Measurements from ENCODE around the gene DIAPH2.

DNA sequence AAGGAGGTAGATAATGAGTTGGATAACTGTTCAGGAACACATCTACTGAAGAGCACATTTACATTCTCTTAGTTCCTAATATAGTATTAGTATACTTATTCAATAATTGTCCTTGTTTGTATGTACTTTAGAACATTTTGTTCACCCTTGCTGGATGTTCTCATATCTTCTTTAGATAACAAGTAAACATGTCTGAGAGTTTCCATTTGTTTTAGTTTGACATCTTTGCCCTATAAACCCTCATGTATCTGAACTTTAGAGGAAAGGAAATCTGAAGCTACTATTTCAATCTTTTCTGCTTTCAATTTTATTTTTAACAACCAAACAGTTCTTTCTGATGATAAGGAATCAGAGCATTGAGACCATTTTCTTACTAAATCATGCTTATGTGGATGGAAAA, 717.7 kb downstream of the DIAPH2 start:
- TF ChIP-seq, protein P1, sequence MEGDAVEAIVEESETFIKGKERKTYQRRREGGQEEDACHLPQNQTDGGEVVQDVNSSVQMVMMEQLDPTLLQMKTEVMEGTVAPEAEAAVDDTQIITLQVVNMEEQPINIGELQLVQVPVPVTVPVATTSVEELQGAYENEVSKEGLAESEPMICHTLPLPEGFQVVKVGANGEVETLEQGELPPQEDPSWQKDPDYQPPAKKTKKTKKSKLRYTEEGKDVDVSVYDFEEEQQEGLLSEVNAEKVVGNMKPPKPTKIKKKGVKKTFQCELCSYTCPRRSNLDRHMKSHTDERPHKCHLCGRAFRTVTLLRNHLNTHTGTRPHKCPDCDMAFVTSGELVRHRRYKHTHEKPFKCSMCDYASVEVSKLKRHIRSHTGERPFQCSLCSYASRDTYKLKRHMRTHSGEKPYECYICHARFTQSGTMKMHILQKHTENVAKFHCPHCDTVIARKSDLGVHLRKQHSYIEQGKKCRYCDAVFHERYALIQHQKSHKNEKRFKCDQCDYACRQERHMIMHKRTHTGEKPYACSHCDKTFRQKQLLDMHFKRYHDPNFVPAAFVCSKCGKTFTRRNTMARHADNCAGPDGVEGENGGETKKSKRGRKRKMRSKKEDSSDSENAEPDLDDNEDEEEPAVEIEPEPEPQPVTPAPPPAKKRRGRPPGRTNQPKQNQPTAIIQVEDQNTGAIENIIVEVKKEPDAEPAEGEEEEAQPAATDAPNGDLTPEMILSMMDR (IDR thresholded peaks at IDR 0.05), result no peak
- TF ChIP-seq POLR2A (IDR thresholded peaks at IDR 0.05), result no peak
